ENCODE data around the gene DSTN.

Gene DSTN

GRCh38 chr20:17627101-17627955 lies 57.5 kb downstream of the DSTN start:
- Mint-ChIP-seq H3K27ac (no peak overlapping the region), H3K9me3 (no peaks in the 10 kb centered on the region), H3K36me3 (ENCODE audit: low read depth) (peaks cover 6% of the 10 kb centered on the region)

GRCh38 chr20:17628101-17628841 lies 58.4 kb downstream of the DSTN start:
- Mint-ChIP-seq H3K9me3 (no peaks in the 10 kb centered on the region), H3K4me3 (no peak overlapping the region), H3K27ac (no peak overlapping the region)

More at GRCh38 chr20:17627101-17627955, 57.5 kb downstream of the DSTN start:
- H3K27me3 Mint-ChIP-seq: no peaks in the 10 kb centered on the region
- no peak overlapping the region for H3K4me3 Mint-ChIP-seq
- H3K4me1 Mint-ChIP-seq (ENCODE audit: low read depth): no peaks in the 10 kb centered on the region

GRCh38 chr20:17629025-17629424 lies 59.1 kb downstream of the DSTN start:
- H3K27me3 Mint-ChIP-seq: no peaks in the 10 kb centered on the region
- no peak overlapping the region for H3K27ac Mint-ChIP-seq
- H3K36me3 Mint-ChIP-seq (ENCODE audit: low read depth): peaks cover 15% of the 10 kb centered on the region
- H3K4me1 Mint-ChIP-seq (ENCODE audit: low read depth): no peaks in the 10 kb centered on the region
- no peaks in the 10 kb centered on the region for H3K9me3 Mint-ChIP-seq
- H3K4me3 Mint-ChIP-seq: no peak overlapping the region

More at GRCh38 chr20:17628101-17628841, 58.4 kb downstream of the DSTN start:
- no peaks in the 10 kb centered on the region for H3K27me3 Mint-ChIP-seq
- no peaks in the 10 kb centered on the region for H3K4me1 Mint-ChIP-seq (ENCODE audit: low read depth)
- peaks cover 8% of the 10 kb centered on the region for H3K36me3 Mint-ChIP-seq (ENCODE audit: low read depth)

GRCh38 chr20:17629678-17630089 lies 59.8 kb downstream of the DSTN start:
- H3K36me3 Mint-ChIP-seq (ENCODE audit: low read depth): peaks cover 17% of the 10 kb centered on the region
- no peaks in the 10 kb centered on the region for H3K27me3 Mint-ChIP-seq
- no peaks in the 10 kb centered on the region for H3K4me1 Mint-ChIP-seq (ENCODE audit: low read depth)
- no peaks in the 10 kb centered on the region for H3K9me3 Mint-ChIP-seq
- H3K4me3 Mint-ChIP-seq: no peak overlapping the region
- H3K27ac Mint-ChIP-seq: no peak overlapping the region

GRCh38 chr20:17630151-17630805 lies 60.4 kb downstream of the DSTN start:
- Mint-ChIP-seq H3K4me1 (ENCODE audit: low read depth) (no peaks in the 10 kb centered on the region), H3K4me3 (no peak overlapping the region), H3K27me3 (no peaks in the 10 kb centered on the region), H3K9me3 (no peaks in the 10 kb centered on the region), H3K27ac (no peak overlapping the region), H3K36me3 (ENCODE audit: low read depth) (peaks cover 17% of the 10 kb centered on the region)

- H3K4me1 Mint-ChIP-seq (ENCODE audit: low read depth): no peaks in the 10 kb centered on the region
- no peak overlapping the region for H3K27ac Mint-ChIP-seq
- no peaks in the 10 kb centered on the region for H3K27me3 Mint-ChIP-seq
- H3K4me3 Mint-ChIP-seq: no peak overlapping the region
- no peaks in the 10 kb centered on the region for H3K9me3 Mint-ChIP-seq
- H3K36me3 Mint-ChIP-seq (ENCODE audit: low read depth): peaks cover 19% of the 10 kb centered on the region
Measured at GRCh38 chr20:17630806-17631195, 60.9 kb downstream of the DSTN start.

- no peaks in the 10 kb centered on the region for H3K4me1 Mint-ChIP-seq (ENCODE audit: low read depth)
- H3K4me3 Mint-ChIP-seq: no peak overlapping the region
- H3K36me3 Mint-ChIP-seq (ENCODE audit: low read depth): peaks cover 23% of the 10 kb centered on the region
- no peaks in the 10 kb centered on the region for H3K9me3 Mint-ChIP-seq
- H3K27me3 Mint-ChIP-seq: no peaks in the 10 kb centered on the region
- no peak overlapping the region for H3K27ac Mint-ChIP-seq
Measured at GRCh38 chr20:17631576-17632319, 61.9 kb downstream of the DSTN start.

- H3K4me3 Mint-ChIP-seq: no peak overlapping the region
- no peaks in the 10 kb centered on the region for H3K27me3 Mint-ChIP-seq
- no peak overlapping the region for H3K27ac Mint-ChIP-seq
- no peaks in the 10 kb centered on the region for H3K9me3 Mint-ChIP-seq
- H3K4me1 Mint-ChIP-seq (ENCODE audit: low read depth): no peaks in the 10 kb centered on the region
- H3K36me3 Mint-ChIP-seq (ENCODE audit: low read depth): peaks cover 21% of the 10 kb centered on the region
Measured at GRCh38 chr20:17633221-17633849, 63.5 kb downstream of the DSTN start.

GRCh38 chr20:17633850-17634500 lies 64.1 kb downstream of the DSTN start:
- H3K9me3 Mint-ChIP-seq: no peaks in the 10 kb centered on the region
- H3K4me3 Mint-ChIP-seq: no peak overlapping the region
- H3K36me3 Mint-ChIP-seq (ENCODE audit: low read depth): peaks cover 21% of the 10 kb centered on the region
- H3K4me1 Mint-ChIP-seq (ENCODE audit: low read depth): no peaks in the 10 kb centered on the region
- no peak overlapping the region for H3K27ac Mint-ChIP-seq
- H3K27me3 Mint-ChIP-seq: no peaks in the 10 kb centered on the region

GRCh38 chr20:17634661-17635331 lies 64.9 kb downstream of the DSTN start:
- Mint-ChIP-seq H3K36me3 (ENCODE audit: low read depth) (peaks cover 21% of the 10 kb centered on the region), H3K27ac (no peak overlapping the region), H3K27me3 (no peaks in the 10 kb centered on the region), H3K4me1 (ENCODE audit: low read depth) (no peaks in the 10 kb centered on the region), H3K4me3 (no peak overlapping the region), H3K9me3 (no peaks in the 10 kb centered on the region)

GRCh38 chr20:17635332-17636244 lies 65.7 kb downstream of the DSTN start:
- no peak overlapping the region for H3K27ac Mint-ChIP-seq
- no peak overlapping the region for H3K4me3 Mint-ChIP-seq
- no peaks in the 10 kb centered on the region for H3K27me3 Mint-ChIP-seq
- H3K9me3 Mint-ChIP-seq: no peaks in the 10 kb centered on the region
- peaks cover 28% of the 10 kb centered on the region for H3K36me3 Mint-ChIP-seq (ENCODE audit: low read depth)
- no peaks in the 10 kb centered on the region for H3K4me1 Mint-ChIP-seq (ENCODE audit: low read depth)

GRCh38 chr20:17636523-17637412 lies 66.9 kb downstream of the DSTN start:
- H3K4me1 Mint-ChIP-seq (ENCODE audit: low read depth): no peaks in the 10 kb centered on the region
- H3K9me3 Mint-ChIP-seq: no peaks in the 10 kb centered on the region
- H3K36me3 Mint-ChIP-seq (ENCODE audit: low read depth): peaks cover 28% of the 10 kb centered on the region
- no peaks in the 10 kb centered on the region for H3K27me3 Mint-ChIP-seq
- no peak overlapping the region for H3K4me3 Mint-ChIP-seq
- H3K27ac Mint-ChIP-seq: no peak overlapping the region
